H1 (cell line): ENCODE data around the gene ECT2L. TPM values are rescaled to one million over a fixed set of nuclear protein-coding genes. Genes with fewer than 3 reads are reported as not detected.

Source experiments
- CHD7 ChIP-seq: fragments of 300-600 bp; sonication (generic); IDR thresholded peaks from 2 replicates; pipeline ENCODE4 v1.7.1; 2012; ENCODE audit warnings: low read length, moderate library complexity, mild to moderate bottlenecking, inconsistent platforms; ENCODE audit not compliant: insufficient replicate concordance
- HDAC2 ChIP-seq, 2 experiments: fragments of 300-600 bp in 1 of 2; sonication (generic) in 1 of 2; IDR thresholded peaks; 2 replicates each; pipeline ENCODE4 v1.6.1; 2011 to 2012; ENCODE audit warnings: low read depth in 2 of 2, low read length in 2 of 2, mild to moderate bottlenecking in 2 of 2, moderate library complexity in 2 of 2, borderline replicate concordance in 1 of 2, inconsistent platforms in 1 of 2
- JUN ChIP-seq: IDR thresholded peaks from 2 replicates; pipeline ENCODE4 v1.6.1; 2011; ENCODE audit warnings: low read depth, mild to moderate bottlenecking, improper control_type of control experiment, low read length
- POLR2A ChIP-seq, 2 experiments: IDR thresholded peaks; 1 replicate in 1 of 2; 2 replicates in 1 of 2; pipeline ENCODE4 v1.6.1; 2011; ENCODE audit warnings: low read depth in 2 of 2, low read length in 2 of 2, mild to moderate bottlenecking in 2 of 2; ENCODE audit errors: control extremely low read depth in 1 of 2
- POLR2AphosphoS5 ChIP-seq: IDR thresholded peaks from 2 replicates; pipeline ENCODE4 v1.6.1; 2011; ENCODE audit warnings: low read depth, low read length
- POU5F1 ChIP-seq: IDR thresholded peaks from 2 replicates; pipeline ENCODE4 v1.6.1; 2011; ENCODE audit warnings: low read depth, mild to moderate bottlenecking, low read length, moderate library complexity
- RAD21 ChIP-seq, 2 experiments: IDR thresholded peaks in 1 of 2; conservative IDR thresholded peaks in 1 of 2; 2 replicates each; pipeline ENCODE4 v1.6.1; 2011; ENCODE audit warnings: low read depth in 2 of 2, low read length in 2 of 2, improper control_type of control experiment in 1 of 2, inconsistent platforms in 1 of 2, mild to moderate bottlenecking in 1 of 2, moderate library complexity in 1 of 2
- TAF1 ChIP-seq: IDR thresholded peaks from 2 replicates; pipeline ENCODE4 v1.6.1; 2011; ENCODE audit warnings: mild to moderate bottlenecking, low read depth, low read length
- polyA plus RNA-seq, 7 experiments: library from polyadenylated mRNA; depleted of rRNA in 3 of 7; stranded (reverse) in 5 of 7; unstranded in 2 of 7; fragments of >200 nt in 5 of 7; fragments of 200-250 nt in 2 of 7; gene quantifications; 1 replicate in 5 of 7; 2 replicates in 1 of 7; 4 replicates in 1 of 7; pipeline versions ENCODE4 v1.2.1 to v1.2.3, GENCODE V29; 2011 to 2013; ENCODE audit warnings: missing spikeins in 2 of 7, mixed read lengths in 2 of 7
- total RNA-seq: library from RNA; stranded (reverse); fragmentation: NEBNext Ultra II Directional; extraction: Animal tissue kit (Norgen Biotek cat#: 25700); gene quantifications from 2 replicates; pipeline ENCODE4 v1.2.1, GENCODE V29; 2021
- TF ChIP-seq, protein P1 (sequence below), 3 experiments: IDR thresholded peaks; 1 replicate in 2 of 3; 2 replicates in 1 of 3; pipeline versions ENCODE4 v1.5.1 to v1.6.1; 2011; ENCODE audit warnings: low read length in 3 of 3, mild to moderate bottlenecking in 3 of 3, inconsistent platforms in 2 of 3, low read depth in 1 of 3, moderate library complexity in 1 of 3; ENCODE audit not compliant: insufficient read depth in 1 of 3; ENCODE audit errors: control extremely low read depth in 1 of 3

The ECT2L gene
- total and polyA plus RNA-seq, 2 of the 8 experiments (the other 6 are each of a cell fraction or from before 2014, with no cell fraction given): not detected

DNA sequence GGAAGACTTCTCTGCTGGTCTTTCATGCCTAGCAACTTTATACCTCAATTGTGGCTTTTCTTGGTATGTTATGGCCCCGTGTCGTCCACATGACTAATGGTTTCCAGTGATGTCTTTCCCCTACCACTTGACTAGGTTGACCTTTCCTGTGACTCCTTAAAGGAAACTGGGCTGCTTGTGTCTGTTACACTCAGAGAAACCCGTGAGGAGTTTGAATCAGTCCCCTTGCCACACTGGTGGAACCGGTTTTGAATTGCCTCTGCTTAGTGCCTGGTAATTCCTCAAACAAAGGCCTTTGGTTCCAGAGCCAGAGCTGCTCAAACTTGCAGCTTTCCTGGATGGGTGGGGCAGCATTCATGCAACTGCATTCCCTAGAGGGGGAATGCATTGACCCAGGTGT lies 21.9 kb downstream of the ECT2L start (continued):
- TF ChIP-seq POU5F1 (no peak), HDAC2 (IDR thresholded peaks at IDR 0.05; ENCODE audit: borderline replicate concordance in 1 of 2, low read depth in 2 of 2, low read length in 2 of 2) (peak in 1 of 2 experiments; percentile 76; a peak in 1 of 4 replicates), JUN (no peak), POLR2A (IDR thresholded peaks at IDR 0.05; ENCODE audit: control extremely low read depth in 1 of 2, low read depth in 2 of 2, low read length in 2 of 2) (peak in 1 of 2 experiments; percentile 44; a peak in 1 of 3 replicates), POLR2AphosphoS5 (no peak), CHD7 (no peak), TAF1 (0 out of 2 replicates have a peak, but pooled peaks have one; percentile 59), RAD21 (IDR thresholded peaks at IDR 0.05 in 1 of 2, conservative IDR thresholded peaks at IDR 0.05 in 1 of 2; ENCODE audit: low read depth in 2 of 2, low read length in 2 of 2) (peak; percentile 2 to 18; a peak in 3 of 4 replicates)
- TF ChIP-seq, protein P1, sequence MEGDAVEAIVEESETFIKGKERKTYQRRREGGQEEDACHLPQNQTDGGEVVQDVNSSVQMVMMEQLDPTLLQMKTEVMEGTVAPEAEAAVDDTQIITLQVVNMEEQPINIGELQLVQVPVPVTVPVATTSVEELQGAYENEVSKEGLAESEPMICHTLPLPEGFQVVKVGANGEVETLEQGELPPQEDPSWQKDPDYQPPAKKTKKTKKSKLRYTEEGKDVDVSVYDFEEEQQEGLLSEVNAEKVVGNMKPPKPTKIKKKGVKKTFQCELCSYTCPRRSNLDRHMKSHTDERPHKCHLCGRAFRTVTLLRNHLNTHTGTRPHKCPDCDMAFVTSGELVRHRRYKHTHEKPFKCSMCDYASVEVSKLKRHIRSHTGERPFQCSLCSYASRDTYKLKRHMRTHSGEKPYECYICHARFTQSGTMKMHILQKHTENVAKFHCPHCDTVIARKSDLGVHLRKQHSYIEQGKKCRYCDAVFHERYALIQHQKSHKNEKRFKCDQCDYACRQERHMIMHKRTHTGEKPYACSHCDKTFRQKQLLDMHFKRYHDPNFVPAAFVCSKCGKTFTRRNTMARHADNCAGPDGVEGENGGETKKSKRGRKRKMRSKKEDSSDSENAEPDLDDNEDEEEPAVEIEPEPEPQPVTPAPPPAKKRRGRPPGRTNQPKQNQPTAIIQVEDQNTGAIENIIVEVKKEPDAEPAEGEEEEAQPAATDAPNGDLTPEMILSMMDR (IDR thresholded peaks at IDR 0.05; ENCODE audit: control extremely low read depth in 1 of 3, insufficient read depth in 1 of 3, low read depth in 1 of 3, low read length in 3 of 3): no peak
